Lower lobe of right lung (tissue), 2 donors: ENCODE results near the gene HDAC4. TPM values are rescaled to one million over a fixed set of nuclear protein-coding genes. Genes with fewer than 3 reads are reported as not detected.

Experiments used
- ATAC-seq, 2 donors: fragments of 200-7000 bp; cut with Tn5 transposase; one replicate each; pipeline ENCODE4 v1.9.1; 2020 to 2022; ENCODE audit warnings: mild to moderate bottlenecking in 2 of 2, moderate library complexity in 2 of 2
- DNase-seq: peaks from one replicate; pipeline ENCODE4 v3.0.0-alpha.2; 2020
- H3K27ac ChIP-seq: fragments of 200-600 bp; one replicate; pipeline ENCODE4 v1.8.0; 2022
- H3K27me3 ChIP-seq: fragments of 200-600 bp; one replicate; pipeline ENCODE4 v1.8.0; 2022; ENCODE audit warnings: low read depth
- H3K36me3 ChIP-seq: fragments of 200-600 bp; one replicate; pipeline ENCODE4 v1.8.0; 2022; ENCODE audit warnings: mild to moderate bottlenecking
- H3K4me1 ChIP-seq: fragments of 200-600 bp; one replicate; pipeline ENCODE4 v1.8.0; 2022
- H3K4me3 ChIP-seq: fragments of 200-600 bp; one replicate; pipeline ENCODE4 v1.8.0; 2022; ENCODE audit warnings: mild to moderate bottlenecking
- H3K9me3 ChIP-seq: fragments of 200-600 bp; one replicate; pipeline ENCODE4 v1.8.0; 2022
- intact Hi-C: fragments of 100-400 bp; cut with DNase I; formaldehyde crosslinking; loops from one replicate; pipeline ENCODE4 v1.11.0; 2022
- total RNA-seq: library from RNA; stranded (reverse); fragmentation: NEBNext Ultra II Directional; extraction: Animal tissue kit (Norgen Biotek cat#: 25700); gene quantifications from one replicate; pipeline ENCODE4 v1.2.1, GENCODE V29; 2021
- TF ChIP-seq, protein P1 (sequence below): fragments of 200-600 bp; IDR thresholded peaks from one replicate; pipeline ENCODE4 v1.8.0; 2022; ENCODE audit warnings: antibody characterized with exemption, mild to moderate bottlenecking
- donor health status: DM: no; HTN: yes; CAD: no; lungs with severe emphysema.

The HDAC4 gene
- total RNA-seq, 1 donor from 2014 or later, result 44.9 TPM

- no peaks in the 10 kb centered on the region for H3K4me1 ChIP-seq
- H3K4me3 ChIP-seq, result no peak overlapping the region
- DNase-seq (no peak), ATAC-seq (no peak)
- TF ChIP-seq, protein P1, sequence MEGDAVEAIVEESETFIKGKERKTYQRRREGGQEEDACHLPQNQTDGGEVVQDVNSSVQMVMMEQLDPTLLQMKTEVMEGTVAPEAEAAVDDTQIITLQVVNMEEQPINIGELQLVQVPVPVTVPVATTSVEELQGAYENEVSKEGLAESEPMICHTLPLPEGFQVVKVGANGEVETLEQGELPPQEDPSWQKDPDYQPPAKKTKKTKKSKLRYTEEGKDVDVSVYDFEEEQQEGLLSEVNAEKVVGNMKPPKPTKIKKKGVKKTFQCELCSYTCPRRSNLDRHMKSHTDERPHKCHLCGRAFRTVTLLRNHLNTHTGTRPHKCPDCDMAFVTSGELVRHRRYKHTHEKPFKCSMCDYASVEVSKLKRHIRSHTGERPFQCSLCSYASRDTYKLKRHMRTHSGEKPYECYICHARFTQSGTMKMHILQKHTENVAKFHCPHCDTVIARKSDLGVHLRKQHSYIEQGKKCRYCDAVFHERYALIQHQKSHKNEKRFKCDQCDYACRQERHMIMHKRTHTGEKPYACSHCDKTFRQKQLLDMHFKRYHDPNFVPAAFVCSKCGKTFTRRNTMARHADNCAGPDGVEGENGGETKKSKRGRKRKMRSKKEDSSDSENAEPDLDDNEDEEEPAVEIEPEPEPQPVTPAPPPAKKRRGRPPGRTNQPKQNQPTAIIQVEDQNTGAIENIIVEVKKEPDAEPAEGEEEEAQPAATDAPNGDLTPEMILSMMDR, result no peak
- H3K27ac ChIP-seq, result no peak overlapping the region
- H3K9me3 ChIP-seq, result no peaks in the 10 kb centered on the region
- intact Hi-C loops, result no loop called here
- no peaks in the 10 kb centered on the region for H3K27me3 ChIP-seq
- H3K36me3 ChIP-seq, result no peaks in the 10 kb centered on the region
Measured at GRCh38 chr2:239423551-239423950, 22.7 kb upstream of the HDAC4 start.

- no peak for ATAC-seq
- intact Hi-C loops, result no loop called here
- no peak for DNase-seq
Measured at GRCh38 chr2:239421851-239422250, 21.0 kb upstream of the HDAC4 start.

DNA sequence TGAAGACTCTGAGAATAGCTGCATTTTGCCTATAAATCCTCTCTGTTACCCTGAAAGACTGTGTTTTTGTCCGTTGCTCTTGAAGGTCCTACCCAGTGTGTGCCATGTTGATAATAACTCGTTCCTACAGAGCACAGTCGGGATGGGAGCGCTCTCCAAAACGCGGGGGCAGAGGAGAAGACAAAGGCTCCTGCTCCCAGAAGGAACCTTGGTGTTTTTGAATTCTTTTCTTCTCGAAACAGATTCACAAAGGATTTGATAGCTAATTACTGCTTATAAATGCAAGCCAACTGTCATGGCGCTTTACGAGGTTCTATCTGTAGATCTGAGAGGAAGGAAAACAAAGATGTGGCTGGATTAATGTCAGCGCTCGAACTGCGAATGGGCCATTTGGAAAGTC, 19.3 kb upstream of the HDAC4 start:
- Histone ChIP-seq H3K27me3 (no peaks in the 10 kb centered on the region), H3K4me1 (no peaks in the 10 kb centered on the region), H3K9me3 (no peaks in the 10 kb centered on the region), H3K4me3 (no peak overlapping the region), H3K27ac (no peak overlapping the region), H3K36me3 (no peaks in the 10 kb centered on the region)
- TF ChIP-seq, protein P1, result no peak
- no peak for DNase-seq
- intact Hi-C loops, result no loop called here
- no peak for ATAC-seq

More at GRCh38 chr2:239421851-239422250, 21.0 kb upstream of the HDAC4 start:
- H3K36me3 ChIP-seq, result no peaks in the 10 kb centered on the region
- TF ChIP-seq, protein P1, result no peak
- no peaks in the 10 kb centered on the region for H3K4me1 ChIP-seq
- H3K27ac ChIP-seq, result no peak overlapping the region
- H3K27me3 ChIP-seq, result no peaks in the 10 kb centered on the region
- H3K9me3 ChIP-seq, result no peaks in the 10 kb centered on the region
- H3K4me3 ChIP-seq, result no peak overlapping the region

GRCh38 chr2:239418918-239419317, 18.1 kb upstream of the HDAC4 start:
- no peak overlapping the region for H3K4me3 ChIP-seq
- intact Hi-C loops, result no loop called here
- H3K27me3 ChIP-seq, result no peaks in the 10 kb centered on the region
- H3K4me1 ChIP-seq, result no peaks in the 10 kb centered on the region
- DNase-seq, result no peak
- H3K36me3 ChIP-seq, result no peaks in the 10 kb centered on the region
- H3K9me3 ChIP-seq, result no peaks in the 10 kb centered on the region
- no peak overlapping the region for H3K27ac ChIP-seq
- no peak for ATAC-seq
- TF ChIP-seq, protein P1, result no peak

GRCh38 chr2:239412905-239413603, 12.2 kb upstream of the HDAC4 start:
- Histone ChIP-seq H3K36me3 (no peaks in the 10 kb centered on the region), H3K27me3 (no peaks in the 10 kb centered on the region), H3K4me1 (no peaks in the 10 kb centered on the region), H3K27ac (no peak overlapping the region), H3K9me3 (peaks cover 3% of the 10 kb centered on the region), H3K4me3 (no peak overlapping the region)
- no peak for ATAC-seq
- DNase-seq, result no peak
- intact Hi-C loops, result no loop called here
- TF ChIP-seq, protein P1, result no peak
